Measurements from ENCODE around the gene EFNA5.
"Not testable (repeated sequence)": the region's sequence is repeated elsewhere in the genome, so short reads cannot be mapped to it uniquely, and the experiment has no call there.

Gene EFNA5

DNA sequence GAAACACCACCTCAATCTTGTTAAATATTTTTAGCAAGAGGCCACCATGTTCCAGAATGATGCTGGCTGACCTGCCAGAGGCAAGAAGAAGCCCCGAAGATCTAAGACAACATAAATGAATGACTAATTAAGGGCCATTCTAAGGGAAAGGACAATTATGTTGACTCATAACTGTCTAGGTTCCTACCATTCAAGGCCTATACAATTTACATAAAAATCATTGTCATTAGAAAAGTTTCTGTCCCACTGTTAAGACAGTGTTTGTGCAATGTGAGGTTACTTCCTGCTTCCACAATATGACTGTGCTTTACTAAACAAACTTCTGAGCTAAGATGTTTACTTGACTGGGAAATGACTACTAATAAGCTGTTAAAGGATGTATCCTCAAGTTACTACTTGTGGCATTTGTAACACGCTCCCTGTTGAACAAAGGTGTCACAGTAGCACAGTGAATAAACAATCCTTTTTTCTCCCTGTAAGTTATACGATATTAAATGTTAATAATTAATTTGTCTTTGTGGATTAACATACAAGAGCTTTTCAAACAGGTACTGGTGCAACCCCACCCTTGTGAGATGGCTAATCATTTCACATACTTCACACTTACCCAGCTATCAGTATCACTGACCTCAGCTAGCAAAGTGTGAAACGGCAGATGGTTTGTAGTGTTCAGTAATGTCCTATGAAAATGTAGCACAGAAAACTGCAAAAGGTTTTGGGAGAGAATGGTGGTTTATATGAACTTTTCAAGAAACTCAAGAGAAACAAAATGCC is 195.8 kb downstream of the EFNA5 start:
- DNase-seq: no peak

DNA sequence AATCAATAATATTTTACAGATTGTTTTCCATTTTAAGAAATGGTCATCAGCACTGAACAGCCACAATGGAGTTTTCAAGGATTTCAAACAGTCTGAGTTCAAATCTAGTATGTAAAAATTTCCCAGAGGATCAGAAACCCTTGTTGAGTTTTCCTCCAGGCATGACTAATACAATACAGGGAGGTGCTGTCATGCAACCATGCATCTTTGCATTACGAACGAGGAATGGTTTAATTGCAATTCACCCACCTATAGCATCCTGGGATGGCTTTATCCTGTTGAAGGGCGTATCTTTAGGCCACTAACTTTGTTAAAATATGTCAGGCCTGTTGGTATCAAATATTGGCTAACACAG is 196.4 kb downstream of the EFNA5 start:
- no peak for DNase-seq

DNA sequence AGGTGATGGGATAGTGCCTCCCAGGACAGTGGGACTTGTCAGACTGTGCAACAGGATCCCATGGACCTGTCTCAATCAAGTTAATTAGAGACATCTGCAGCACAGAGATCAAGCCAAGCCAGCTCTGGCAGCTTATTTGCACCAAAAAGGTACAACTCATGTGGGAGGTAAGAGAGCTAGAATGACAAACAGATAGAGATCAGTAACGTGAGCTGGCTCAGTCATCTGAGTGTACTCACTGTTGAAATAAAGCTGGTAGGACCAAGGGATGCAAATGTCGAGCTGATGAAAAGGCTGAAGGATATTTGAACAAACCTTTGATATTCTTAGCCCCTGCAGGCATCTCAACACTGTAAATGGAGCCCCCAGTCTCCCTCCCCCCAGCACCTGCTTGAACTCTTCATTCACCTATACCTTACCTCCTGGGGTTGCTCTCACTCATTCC is 198.1 kb downstream of the EFNA5 start:
- no peak for DNase-seq

DNA sequence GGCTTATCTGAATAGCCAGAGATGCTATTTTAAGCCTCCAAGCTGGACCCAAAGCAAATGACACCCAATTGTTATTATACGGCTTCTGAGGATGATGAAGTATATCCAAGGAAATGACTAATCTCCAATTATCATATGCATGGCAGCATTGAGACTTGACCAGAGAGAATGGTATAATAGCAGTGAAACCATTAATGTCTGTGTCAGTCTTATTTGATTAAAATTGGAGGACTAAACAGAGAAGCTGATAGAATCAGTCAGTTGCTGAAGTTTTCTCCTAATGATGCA is 200.5 kb downstream of the EFNA5 start:
- DNase-seq: no peak

DNA sequence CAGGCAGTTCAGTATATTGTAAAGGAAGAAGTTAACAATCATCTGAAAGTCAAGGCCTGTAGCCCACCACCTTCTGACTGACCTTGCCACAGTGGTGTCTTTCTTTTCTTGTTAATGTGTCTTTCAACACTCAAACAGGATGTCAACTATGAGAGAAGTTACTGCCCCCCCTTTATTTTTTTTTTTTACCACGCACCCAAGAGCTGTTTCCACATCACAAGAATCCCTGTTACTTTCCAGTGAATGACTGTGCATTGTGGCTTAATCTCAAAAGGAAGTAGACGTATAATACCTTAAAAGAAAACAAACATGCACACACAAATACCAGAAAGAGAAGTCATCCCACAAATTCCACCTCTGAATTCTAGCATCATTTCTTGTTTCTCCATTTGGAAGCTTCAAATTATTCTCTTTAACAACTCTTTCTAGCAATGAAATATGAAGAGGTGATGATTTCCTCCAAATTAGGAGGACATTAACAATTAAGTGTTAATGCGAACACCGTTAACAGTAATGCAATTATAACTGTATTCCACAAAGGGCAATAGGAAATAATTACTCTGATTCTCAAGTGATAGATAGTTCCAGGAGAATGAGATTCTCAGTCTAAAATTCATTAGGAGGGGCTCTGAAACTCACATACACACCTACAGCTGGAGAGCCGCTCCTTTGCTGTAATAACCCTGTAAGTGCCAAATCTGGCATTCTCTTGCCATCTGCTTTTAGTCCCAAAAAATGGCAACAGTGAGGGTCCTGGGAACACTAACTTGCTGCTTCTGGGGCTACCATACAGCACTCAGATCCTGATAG is 201.0 kb downstream of the EFNA5 start:
- no peak for DNase-seq

DNA sequence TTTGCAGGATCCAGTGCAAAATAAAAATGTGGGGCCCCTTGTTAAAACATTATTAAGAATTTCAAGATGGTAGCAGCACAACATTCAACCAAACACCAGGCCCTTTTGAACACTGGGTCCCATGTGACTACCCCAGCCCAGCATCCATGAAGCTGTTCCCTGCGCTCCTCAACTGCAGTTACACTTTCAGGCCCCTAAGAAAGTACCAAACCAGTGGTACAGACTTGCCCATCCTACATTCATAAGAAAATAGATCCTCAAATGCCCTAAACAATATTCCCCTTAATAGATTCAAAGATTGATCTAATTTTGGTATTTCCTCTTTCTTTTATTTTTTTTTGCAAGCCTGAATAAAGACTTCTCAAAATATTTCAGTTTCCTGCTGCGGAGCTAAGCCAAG is 201.7 kb downstream of the EFNA5 start:
- no peak for DNase-seq

DNA sequence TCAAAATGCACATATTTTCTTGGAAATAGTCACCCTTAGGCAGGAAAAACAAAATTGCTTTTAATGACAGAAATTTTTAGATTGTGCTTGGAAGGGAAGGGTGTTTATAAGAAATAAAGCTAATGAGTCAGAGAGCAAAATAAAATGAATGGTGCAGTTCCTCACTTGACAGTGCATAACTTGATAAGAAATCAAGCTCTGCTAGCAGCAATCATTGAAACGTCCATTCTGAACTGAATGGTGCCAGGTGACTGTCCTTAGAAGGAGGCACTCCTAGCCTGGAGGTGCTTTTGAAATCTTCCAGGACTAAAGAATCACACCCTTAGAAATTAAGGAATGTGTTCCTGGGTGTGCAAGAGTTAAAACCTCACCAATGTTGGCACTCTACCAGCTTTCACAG is 202.5 kb downstream of the EFNA5 start:
- DNase-seq: no peak

DNA sequence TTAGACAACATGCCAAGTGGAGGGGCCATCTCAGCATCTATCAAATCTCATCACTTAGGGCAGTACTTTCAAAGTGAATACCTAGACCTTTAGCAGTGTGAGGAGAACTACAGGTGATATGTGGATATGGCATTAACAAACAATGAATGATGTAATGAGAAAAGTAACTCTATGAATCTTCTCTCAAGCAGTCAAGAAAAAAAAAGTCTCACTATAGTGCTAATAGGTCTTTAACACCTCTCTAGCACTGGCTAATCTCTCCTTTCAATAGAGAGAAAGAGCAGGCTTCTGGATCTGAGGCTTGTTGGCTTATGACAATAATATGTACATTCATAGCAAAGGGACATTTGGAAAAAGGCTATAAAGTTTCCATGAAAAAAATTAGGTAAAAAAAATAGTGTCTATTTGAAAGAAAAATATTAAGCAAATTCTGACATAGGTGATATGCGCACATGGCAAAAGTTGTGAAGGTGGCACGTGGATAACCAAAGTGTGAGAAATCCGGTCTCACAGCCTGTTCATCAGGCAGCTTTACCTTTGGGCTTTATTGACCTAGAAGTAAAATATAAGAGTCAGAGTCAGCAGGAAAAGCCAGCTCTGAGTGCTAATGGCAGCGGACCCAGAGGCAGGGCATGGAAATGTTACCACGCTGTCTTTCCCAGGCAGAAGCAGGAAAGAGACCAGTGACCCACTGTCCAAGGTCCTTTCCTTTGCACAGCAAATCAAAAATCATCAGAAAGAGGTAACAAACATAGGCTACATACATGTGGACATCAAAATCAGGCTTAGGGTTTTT is 203.4 kb downstream of the EFNA5 start:
- DNase-seq: no peak

DNA sequence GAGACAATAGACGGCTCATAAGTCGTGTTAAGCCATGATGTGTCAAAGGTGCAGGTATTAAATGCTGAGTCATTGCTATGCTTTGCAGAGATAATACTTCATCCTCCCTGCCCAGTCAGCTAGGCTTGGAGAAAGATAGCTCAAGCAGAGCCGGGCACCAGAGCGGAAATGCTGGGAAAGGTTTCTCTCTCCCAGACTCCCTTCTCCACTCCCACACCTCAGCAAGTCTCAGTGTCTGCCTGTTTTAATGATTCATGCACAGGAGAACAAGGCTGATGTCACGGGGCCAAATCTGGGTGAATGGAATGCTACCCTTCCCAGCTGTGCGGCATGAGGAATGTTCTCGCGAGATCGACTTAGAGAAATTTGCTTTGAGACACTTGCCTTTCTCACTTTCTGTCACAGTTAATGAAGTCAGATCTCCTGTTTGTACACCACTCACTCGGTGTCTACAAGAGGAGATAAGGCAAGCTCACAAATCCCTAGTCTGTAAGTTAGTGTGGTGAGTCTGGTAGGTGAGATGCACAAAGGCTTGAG is 204.4 kb downstream of the EFNA5 start:
- no peak for DNase-seq

DNA sequence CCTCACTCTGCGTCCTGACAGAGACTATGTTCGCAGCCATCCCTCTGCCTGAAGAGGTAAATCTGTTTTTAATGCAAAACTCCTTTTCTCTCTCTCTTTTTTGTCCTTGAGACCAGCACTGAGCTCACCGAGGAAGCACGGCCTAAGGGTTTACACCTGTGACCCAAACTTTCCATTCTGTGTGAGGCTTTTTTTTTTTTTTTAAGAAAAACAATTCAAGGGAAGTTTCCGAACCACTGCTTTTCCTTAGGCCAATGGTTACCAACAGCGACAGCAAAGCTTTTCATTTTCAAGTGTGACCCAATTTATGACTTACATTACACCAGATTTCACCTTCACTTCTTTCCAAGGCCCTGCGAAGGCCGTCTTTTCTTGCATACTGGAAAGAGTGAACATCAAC is 205.9 kb downstream of the EFNA5 start:
- no peak for DNase-seq

DNA sequence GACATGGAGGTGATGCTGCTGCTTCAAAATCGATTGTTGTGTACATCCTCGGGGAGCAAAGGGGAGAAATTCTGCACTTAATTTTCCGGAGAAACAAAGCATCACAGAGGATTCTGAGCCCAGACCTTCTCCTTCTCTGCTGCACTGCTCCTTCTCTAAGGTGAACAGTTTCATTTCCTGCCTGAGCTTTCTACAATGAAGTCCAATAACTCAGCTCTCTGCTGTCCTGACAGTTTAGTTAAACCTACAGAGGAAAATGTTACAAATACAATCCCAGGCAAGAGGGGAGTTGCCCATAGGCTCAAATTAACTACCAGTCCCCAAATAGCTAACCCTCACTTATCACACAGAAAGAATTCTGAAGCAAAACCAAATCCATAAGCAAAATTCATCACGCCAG is 206.3 kb downstream of the EFNA5 start:
- no peak for DNase-seq

DNA sequence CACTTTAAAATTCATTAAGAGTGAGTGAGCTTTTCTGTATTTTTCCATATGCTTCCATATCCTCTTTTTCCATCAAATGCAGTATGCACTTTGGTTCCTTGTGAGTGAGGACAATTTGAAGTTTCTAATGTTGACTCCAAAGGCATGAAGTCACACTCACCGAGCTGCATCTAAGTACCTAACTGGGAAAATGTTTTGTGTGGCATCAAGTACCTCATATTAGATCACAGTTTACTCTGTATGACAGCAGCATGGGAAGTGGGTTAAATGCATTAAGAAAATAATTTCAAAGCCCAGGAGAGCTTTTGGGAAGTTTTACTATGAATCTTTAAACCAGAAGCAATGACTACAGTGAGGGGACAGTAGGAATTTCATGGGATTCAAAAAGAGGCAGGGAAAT is 207.0 kb downstream of the EFNA5 start:
- no peak for DNase-seq

DNA sequence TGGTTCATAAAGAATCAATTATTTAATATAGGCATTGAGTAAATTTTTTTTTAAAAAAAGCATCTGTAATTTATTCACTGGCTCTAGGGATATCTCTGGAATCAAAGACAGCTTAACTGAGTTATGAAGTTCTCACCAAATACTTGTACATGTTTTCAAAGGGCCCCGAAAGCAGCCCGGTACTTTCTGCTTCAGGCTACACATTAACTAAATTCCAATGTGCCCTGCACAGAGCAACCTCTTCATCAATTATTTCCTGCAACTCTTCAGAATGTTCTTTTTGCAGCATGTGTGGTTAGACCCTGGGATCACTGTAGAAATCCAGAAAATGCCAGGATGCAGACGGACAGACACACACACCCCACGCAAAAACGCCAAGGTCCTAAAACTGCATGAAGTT is 209.0 kb downstream of the EFNA5 start:
- DNase-seq: no peak

DNA sequence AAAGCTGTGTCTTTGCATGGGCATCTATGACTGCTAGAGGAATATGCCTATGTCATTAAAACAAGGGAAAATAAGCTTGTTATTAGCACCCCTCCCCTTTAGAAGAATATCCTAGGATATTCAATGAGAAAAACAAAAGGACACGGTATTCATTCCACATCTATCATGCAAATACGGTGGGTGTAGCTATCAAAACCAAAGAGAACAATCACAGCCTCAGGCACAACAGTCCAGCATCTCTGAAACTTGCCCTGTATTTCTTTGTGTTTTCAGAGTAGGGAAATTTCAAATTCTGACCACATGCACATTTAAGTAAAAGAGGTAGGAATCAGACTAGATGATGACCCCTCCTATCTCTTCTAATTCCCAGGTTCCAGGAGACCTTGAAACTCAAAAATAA is 209.9 kb downstream of the EFNA5 start:
- no peak for DNase-seq

DNA sequence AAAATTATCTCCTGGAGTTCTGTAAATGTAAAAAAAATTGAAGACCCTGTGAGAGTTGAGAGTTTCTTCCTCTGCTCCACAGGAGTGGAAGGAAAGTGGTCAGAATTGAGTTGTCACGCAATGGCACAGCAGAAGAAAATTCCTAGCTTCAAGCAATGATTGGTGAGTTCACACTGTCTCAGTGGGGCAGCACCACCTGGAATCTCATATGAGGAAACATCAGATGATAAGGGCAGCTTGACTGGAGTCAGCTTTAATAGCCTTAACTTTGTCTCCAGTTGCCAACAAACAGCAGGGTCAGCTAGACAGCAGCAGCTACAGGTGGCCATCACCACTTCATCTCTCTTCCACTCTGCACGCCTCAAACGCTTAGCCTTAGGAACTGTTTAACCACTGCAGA is 211.1 kb downstream of the EFNA5 start:
- DNase-seq: no peak

DNA sequence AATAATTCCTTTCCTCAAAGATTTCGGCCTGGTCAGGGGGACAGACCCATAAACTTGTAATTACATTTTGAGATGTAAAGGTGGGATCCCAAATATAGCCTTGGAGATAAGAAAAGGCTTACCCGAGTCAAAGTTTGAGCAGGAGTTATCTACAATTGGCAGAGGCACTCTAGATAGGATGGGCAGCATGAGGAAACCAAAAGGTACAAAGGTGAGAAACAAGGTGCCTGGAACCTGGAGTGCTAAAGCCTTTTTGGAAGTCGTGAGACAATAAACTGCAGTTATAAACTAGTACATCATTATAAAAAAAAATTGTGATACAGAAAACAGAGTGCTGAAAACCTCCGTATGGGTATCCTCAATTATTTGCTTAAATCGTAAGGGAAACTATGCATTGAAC is 212.4 kb downstream of the EFNA5 start:
- DNase-seq: no peak

DNA sequence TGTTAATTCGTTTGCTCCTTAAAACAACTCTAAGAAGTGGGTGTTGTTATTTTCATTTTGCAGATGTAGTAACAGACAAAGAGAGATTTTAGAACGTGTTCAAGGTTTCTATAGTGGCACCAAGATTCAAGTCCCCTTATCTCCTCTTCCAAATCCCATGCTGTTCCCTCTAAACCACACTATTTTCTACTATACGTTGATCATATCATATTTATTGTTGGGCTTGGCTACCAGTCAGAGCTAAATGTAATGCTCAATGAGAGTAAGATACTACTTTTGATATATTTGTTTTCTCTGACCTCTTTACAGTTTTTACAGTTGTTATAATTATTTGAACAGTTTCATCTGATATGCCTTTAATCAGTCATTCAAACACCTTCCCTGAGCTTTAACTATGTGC is 212.9 kb downstream of the EFNA5 start:
- no peak for DNase-seq

DNA sequence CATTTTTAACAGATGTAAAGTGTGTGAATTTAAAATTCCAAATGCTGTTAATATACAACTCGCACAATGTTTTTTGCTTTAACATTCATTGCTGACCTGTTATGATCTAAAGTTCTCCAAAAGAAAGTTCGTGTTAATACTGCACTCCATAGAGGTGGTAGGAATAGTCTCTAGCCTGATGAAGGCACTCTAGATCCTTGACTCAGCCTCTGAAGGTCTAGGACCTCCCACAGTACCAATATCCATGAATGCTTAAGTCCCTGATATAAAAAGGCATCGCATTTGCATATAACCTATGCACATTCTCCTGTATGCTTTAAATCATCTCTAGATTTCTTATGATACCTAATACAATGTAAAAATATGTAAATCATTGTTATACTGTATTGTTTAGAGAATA is 213.6 kb downstream of the EFNA5 start:
- DNase-seq: no peak

DNA sequence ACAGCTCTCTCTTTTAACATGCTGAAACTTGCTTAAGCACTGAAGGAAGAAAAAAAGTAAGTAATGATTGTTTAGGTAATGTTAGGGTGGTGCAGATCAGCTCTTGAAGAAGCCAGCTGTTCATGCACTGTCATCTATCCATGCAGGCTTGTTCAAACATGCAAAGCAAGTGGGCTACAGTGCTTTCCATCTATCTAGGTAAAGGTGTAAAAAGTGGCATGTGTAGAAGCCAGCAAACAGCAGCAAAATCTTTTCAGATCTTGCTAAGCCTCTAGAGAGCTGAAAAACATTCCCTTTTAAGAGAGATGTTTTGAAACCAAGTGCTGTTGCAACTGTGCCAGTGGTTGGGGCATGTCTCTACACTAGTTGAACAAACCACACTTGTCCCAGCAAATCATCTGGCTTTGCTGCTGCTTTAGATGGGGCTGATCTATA is 214.4 kb downstream of the EFNA5 start:
- no peak for DNase-seq

DNA sequence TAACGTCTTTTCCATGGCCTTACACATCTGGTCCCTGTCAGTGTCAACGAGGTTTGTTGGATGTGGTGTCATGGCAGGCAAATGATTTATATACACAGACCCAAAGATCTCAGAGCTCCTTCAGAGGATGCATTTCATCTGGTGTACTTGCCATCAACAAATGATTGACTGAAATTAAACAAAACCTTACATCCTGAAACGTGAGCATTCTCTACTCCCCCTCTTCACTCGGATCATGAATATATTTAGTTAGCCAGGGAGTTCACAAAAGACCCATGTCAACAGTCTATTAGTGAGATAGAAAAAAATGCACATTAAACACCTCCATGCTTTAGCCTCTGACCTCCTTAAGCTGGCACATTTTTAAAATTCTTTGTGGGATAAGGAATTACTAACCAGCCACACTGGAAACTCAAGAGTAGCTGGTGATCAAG is 215.6 kb downstream of the EFNA5 start:
- no peak for DNase-seq

DNA sequence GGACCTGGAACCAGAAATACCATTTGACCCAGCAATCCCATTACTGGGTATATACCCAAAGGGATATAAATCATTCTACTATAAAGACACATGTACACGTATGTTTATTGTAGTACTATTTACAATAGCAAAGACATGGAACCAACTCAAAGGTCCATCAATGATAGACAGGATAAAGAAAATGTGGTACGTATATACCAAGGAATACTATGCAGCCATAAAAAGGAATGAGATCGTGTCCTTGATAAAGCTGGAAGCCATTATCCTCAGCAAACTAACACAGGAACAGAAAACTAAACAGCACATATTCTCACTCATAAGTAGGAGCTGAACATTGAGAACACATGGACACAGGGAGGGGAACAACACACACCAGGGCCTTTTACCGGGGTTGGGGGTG is 218.9 kb downstream of the EFNA5 start:
- not testable (repeated sequence) for DNase-seq

DNA sequence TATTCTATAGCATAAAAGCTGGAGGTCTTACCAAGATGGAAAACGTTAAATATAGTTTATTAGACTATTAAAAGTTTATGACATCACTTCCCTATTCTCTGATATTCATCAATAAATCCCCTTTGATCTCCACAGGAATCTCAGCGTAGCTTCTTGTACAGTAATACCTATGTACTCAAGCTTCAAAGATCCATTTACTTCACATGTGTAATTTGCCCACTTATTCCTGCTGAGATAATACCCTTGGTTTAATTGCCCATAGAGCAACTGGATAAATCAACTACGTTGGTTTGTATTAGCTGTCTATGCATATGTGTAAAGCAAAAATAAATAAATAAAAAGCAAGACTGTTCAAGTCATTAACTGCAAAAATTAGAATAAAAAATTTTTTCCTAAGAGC is 219.7 kb downstream of the EFNA5 start:
- no peak for DNase-seq

DNA sequence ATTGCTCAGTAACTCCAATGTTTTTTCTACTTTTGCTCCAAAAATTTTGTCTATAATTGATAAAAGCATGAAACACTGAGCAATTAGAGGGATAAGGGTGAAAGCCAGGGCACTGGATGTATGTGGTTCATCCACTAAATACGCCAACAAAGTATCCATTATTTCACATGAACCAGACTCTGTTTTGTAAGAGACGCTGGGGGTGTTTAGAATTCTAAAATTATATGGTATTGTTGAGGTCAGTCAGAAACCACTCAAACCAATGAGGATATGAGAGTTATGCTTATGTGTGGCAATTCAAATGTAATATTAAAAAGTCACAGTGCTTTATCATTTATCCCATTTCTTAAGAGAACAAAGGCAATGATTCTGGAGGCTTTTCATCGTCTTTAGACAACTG is 220.2 kb downstream of the EFNA5 start:
- no peak for DNase-seq

DNA sequence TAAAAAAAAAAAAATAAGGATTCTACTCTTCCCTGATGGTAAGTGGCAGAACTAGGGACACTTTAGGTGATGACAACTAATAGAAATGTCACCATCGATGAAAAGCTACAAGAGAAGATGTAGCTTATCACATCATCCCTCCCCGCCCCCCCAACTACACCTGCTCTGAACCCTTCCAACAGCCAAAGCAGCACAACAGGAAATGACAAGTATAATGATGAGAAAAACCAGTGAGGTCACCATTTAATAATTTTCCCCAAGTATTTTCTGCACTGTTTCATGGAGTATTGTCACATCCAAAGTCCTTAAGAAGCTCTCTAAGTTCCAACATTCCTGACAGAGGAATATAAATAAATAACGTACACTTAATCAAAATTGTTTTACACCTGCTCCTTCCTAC is 221.4 kb downstream of the EFNA5 start:
- DNase-seq: no peak

All from GF-D8 (cell line).